Osteocyte (in vitro differentiated cells): ENCODE measurements around the gene MYLIP. TPM values are rescaled to one million over a fixed set of nuclear protein-coding genes. Genes with fewer than 3 reads are reported as not detected.

Experiments used
- DNase-seq: peaks from one replicate; pipeline ENCODE4 v3.0.0; 2021; ENCODE audit warnings: mixed read lengths; ENCODE audit not compliant: unreplicated experiment; ENCODE audit errors: extremely low spot score
- H3K27ac Mint-ChIP-seq: one replicate; pipeline ENCODE4 v1.8.0; 2021; ENCODE audit warnings: mild to moderate bottlenecking, mixed read lengths; ENCODE audit not compliant: unreplicated experiment
- H3K27me3 Mint-ChIP-seq: one replicate; pipeline ENCODE4 v1.8.0; 2021; ENCODE audit warnings: mixed read lengths; ENCODE audit not compliant: unreplicated experiment
- H3K36me3 Mint-ChIP-seq: one replicate; pipeline ENCODE4 v1.8.0; 2021; ENCODE audit warnings: mixed read lengths; ENCODE audit not compliant: unreplicated experiment
- H3K4me1 Mint-ChIP-seq: one replicate; pipeline ENCODE4 v1.8.0; 2021; ENCODE audit warnings: mixed read lengths; ENCODE audit not compliant: unreplicated experiment
- H3K4me3 Mint-ChIP-seq: one replicate; pipeline ENCODE4 v1.8.0; 2021; ENCODE audit warnings: mild to moderate bottlenecking, moderate library complexity, mixed read lengths; ENCODE audit not compliant: unreplicated experiment
- H3K9me3 Mint-ChIP-seq: one replicate; pipeline ENCODE4 v1.8.0; 2021; ENCODE audit warnings: mixed read lengths; ENCODE audit not compliant: unreplicated experiment
- total RNA-seq: library from RNA; stranded (reverse); gene quantifications from 2 replicates; pipeline ENCODE4 v1.2.1, GENCODE V29; 2021
- TF ChIP-seq, protein P1 (sequence below): fragments of 200-600 bp; sonication (generic); IDR thresholded peaks from 2 replicates; pipeline ENCODE4 v1.5.0; 2021; ENCODE audit warnings: antibody characterized with exemption, mild to moderate bottlenecking, moderate library complexity

Gene MYLIP
- total RNA-seq, 1 donor from 2014 or later: 58.5 TPM

DNA sequence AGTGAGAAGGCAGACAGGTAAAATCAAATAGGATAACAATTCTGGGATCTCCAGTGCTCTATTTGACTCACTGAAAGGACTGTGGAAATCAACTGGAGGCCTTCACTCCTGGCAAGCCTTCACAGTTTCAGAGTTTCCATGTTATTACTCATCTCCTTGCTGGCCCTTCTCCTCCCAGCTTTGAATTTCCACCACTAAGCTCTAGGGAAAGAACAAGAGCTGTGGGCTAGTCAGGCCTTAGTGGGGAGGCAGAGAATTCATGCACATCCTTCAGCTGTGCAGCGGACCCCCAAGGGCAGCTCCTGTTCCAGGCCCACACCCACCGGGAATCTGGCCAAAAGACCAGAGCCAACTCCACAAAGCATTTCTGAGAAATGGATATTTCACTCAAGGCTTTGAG is 26.0 kb downstream of the MYLIP start:
- H3K4me1 Mint-ChIP-seq: peaks cover 43% of the 10 kb centered on the region
- DNase-seq: no peak
- H3K27me3 Mint-ChIP-seq: no peaks in the 10 kb centered on the region
- TF ChIP-seq, protein P1, sequence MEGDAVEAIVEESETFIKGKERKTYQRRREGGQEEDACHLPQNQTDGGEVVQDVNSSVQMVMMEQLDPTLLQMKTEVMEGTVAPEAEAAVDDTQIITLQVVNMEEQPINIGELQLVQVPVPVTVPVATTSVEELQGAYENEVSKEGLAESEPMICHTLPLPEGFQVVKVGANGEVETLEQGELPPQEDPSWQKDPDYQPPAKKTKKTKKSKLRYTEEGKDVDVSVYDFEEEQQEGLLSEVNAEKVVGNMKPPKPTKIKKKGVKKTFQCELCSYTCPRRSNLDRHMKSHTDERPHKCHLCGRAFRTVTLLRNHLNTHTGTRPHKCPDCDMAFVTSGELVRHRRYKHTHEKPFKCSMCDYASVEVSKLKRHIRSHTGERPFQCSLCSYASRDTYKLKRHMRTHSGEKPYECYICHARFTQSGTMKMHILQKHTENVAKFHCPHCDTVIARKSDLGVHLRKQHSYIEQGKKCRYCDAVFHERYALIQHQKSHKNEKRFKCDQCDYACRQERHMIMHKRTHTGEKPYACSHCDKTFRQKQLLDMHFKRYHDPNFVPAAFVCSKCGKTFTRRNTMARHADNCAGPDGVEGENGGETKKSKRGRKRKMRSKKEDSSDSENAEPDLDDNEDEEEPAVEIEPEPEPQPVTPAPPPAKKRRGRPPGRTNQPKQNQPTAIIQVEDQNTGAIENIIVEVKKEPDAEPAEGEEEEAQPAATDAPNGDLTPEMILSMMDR: no peak
- H3K9me3 Mint-ChIP-seq: no peaks in the 10 kb centered on the region
- peaks cover 35% of the 10 kb centered on the region for H3K36me3 Mint-ChIP-seq
- no peak overlapping the region for H3K4me3 Mint-ChIP-seq
- H3K27ac Mint-ChIP-seq: peak overlapping the region; percentile 86

DNA sequence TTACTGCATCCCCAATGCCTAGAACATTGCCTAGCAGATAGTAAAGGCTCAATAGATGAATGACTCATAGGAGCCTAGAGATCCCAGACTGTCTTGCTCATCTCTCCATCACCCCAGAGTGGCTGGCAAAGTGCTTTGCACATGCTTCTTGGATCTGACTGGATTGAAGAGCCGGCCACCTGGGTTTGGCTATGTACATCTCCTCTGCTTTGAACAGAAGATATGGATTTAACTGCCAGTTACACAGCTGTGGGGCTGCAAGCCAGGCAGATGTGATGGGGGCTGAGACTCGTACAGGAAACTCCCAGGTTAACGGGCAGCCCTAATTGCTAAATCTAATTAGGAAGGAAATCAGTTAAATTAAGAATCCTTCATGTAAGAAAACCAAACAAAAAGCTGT is 28.6 kb downstream of the MYLIP start:
- Mint-ChIP-seq H3K27me3 (no peaks in the 10 kb centered on the region), H3K27ac (no peak overlapping the region), H3K9me3 (no peaks in the 10 kb centered on the region), H3K36me3 (peaks cover 10% of the 10 kb centered on the region), H3K4me3 (no peak overlapping the region), H3K4me1 (peaks cover 30% of the 10 kb centered on the region)
- no peak for DNase-seq
- TF ChIP-seq, protein P1: no peak

DNA sequence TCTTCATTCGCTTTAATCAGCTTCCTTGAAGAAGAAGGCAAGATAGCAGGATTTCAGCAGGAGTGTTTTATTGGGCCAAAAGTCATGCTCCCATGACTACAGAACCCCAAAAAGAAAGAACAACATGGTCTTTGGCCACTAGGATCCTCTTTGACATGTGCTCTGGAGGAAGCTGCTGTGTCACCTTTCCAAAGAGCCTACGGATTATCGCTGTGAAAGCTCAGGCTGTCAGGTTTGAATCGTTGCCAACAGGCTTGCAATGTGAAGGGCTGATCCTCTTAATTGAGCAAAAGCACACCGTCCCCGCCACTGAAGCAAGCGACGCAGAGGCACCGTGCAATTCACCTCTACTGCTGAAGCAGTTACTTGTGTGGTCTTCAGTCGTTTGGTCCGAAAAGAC is 29.0 kb downstream of the MYLIP start:
- Mint-ChIP-seq H3K4me3 (no peak overlapping the region), H3K9me3 (no peaks in the 10 kb centered on the region), H3K36me3 (peaks cover 8% of the 10 kb centered on the region), H3K27me3 (no peaks in the 10 kb centered on the region), H3K4me1 (peaks cover 27% of the 10 kb centered on the region), H3K27ac (no peak overlapping the region)
- TF ChIP-seq, protein P1: no peak
- no peak for DNase-seq

DNA sequence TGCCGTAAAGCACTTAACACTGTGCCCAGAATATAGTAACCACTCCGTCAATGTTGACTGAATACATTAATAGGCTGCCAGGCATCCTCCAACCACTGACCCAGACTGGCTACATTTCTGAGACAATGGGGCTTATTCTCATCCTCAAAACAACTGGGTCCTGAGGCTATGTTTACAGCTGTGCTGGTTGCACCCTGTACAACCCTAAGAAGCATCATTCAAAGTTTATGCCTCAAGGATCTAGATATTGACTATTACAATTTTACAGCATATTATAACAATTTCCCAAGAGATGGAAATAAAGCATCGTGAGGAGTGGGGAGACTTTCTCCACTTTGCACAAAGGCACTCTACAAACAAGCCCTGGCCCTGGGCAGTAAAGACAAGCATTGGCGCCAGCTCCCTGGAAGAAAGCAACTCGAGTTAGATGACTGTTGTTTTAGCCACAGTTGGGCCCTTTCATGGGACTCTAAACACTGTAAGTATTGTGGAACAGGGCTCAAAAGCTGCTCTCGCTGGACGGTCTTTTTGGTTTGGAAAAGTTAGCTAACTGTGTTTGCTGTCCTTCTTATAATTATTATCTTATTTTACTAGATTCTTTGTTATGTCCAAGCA is 30.2 kb downstream of the MYLIP start:
- Mint-ChIP-seq H3K4me1 (peaks cover 26% of the 10 kb centered on the region), H3K9me3 (peaks cover 4% of the 10 kb centered on the region), H3K36me3 (peaks cover 8% of the 10 kb centered on the region), H3K27me3 (no peaks in the 10 kb centered on the region), H3K27ac (no peak overlapping the region), H3K4me3 (no peak overlapping the region)
- TF ChIP-seq, protein P1: no peak
- DNase-seq: no peak

DNA sequence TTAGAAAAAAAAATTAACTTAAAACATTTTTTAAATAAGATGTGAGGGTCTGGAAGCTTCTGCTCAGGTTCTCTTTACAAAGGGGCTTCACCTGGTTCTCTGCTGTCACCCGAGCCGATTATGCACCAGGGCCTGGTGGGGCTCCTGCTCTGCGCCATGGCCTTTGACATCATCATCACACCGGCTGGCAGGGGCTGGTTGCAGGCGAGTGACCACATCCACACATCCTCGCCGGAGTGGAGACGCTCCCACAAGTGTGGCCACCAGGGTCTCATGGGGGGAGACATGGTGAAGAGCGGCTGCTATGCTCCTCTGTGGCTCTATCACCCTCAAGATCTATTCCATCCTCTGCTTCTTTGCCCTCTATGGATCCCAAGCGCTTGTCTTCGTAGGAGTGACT is 31.9 kb downstream of the MYLIP start:
- no peak overlapping the region for H3K4me3 Mint-ChIP-seq
- H3K27ac Mint-ChIP-seq: no peak overlapping the region
- peaks cover 7% of the 10 kb centered on the region for H3K36me3 Mint-ChIP-seq
- no peaks in the 10 kb centered on the region for H3K27me3 Mint-ChIP-seq
- DNase-seq: no peak
- H3K9me3 Mint-ChIP-seq: peaks cover 4% of the 10 kb centered on the region
- TF ChIP-seq, protein P1: no peak
- H3K4me1 Mint-ChIP-seq: peaks cover 10% of the 10 kb centered on the region
